Common myeloid progenitor, CD34-positive (primary cell): ENCODE measurements around the gene PLXNB2.
A peak's percentile ranks its signal among the peaks of the same experiment; 100 is the strongest.

ENCODE experiments used
- CTCF ChIA-PET: fragments of 350-600 bp; sonication (Branson Sonifier 250); formaldehyde crosslinking; loops from one replicate; lab custom pipeline; 2021; ENCODE audit warnings: antibody characterized with exemption; lab: Charles Lee
- POLR2A ChIA-PET: fragments of 350-600 bp; sonication (Branson Sonifier 250); formaldehyde crosslinking; loops from one replicate; lab custom pipeline; 2021; ENCODE audit warnings: antibody characterized with exemption; lab: Charles Lee
- DNase-seq, 3 donors: peaks; one replicate each; pipeline versions ENCODE4 v3.0.0 to v3.0.0-alpha.2; 2013
- H3K27ac ChIP-seq, 2 experiments: 1 replicate in 1 of 2; 2 replicates in 1 of 2; pipeline ENCODE4 v1.7.0; 2013; ENCODE audit warnings: inconsistent platforms in 2 of 2, low read length in 2 of 2, mild to moderate bottlenecking in 2 of 2, low read depth in 1 of 2, moderate library complexity in 1 of 2; ENCODE audit not compliant: severe bottlenecking in 2 of 2, insufficient read depth in 1 of 2, poor library complexity in 1 of 2
- H3K27me3 ChIP-seq, 5 experiments: replicated peaks in 2 of 5; 1 replicate in 3 of 5; 2 replicates in 2 of 5; pipeline versions ENCODE4 v1.6.1 to v1.7.0; 2013; ENCODE audit warnings: low read length in 4 of 5, mild to moderate bottlenecking in 2 of 5, moderate library complexity in 2 of 5, inconsistent platforms in 1 of 5; ENCODE audit not compliant: insufficient read depth in 5 of 5, control insufficient read depth in 4 of 5
- H3K36me3 ChIP-seq, 4 experiments: 1 replicate in 2 of 4; 2 replicates in 2 of 4; pipeline versions ENCODE4 v1.6.1 to v1.7.0; 2013; ENCODE audit warnings: low read length in 3 of 4, control low read depth in 1 of 4, mild to moderate bottlenecking in 1 of 4; ENCODE audit not compliant: control insufficient read depth in 4 of 4, insufficient read depth in 4 of 4
- H3K4me1 ChIP-seq, 4 experiments: 1 replicate in 3 of 4; 2 replicates in 1 of 4; pipeline versions ENCODE4 v1.6.1 to v1.7.1; 2013; ENCODE audit warnings: low read length in 3 of 4, mild to moderate bottlenecking in 3 of 4, control low read depth in 1 of 4, inconsistent platforms in 1 of 4, moderate library complexity in 1 of 4; ENCODE audit not compliant: control insufficient read depth in 4 of 4, insufficient read depth in 4 of 4; ENCODE audit errors: control extremely low read depth in 1 of 4
- H3K4me3 ChIP-seq, 7 experiments: 1 replicate in 4 of 7; 2 replicates in 3 of 7; pipeline versions ENCODE4 v1.5.1 to v1.7.0; 2013; ENCODE audit warnings: mild to moderate bottlenecking in 7 of 7, low read length in 6 of 7, moderate library complexity in 6 of 7, inconsistent platforms in 2 of 7, low read depth in 2 of 7, control low read depth in 1 of 7; ENCODE audit not compliant: insufficient read depth in 4 of 7, control insufficient read depth in 1 of 7; ENCODE audit errors: extremely low read depth in 1 of 7
- H3K9me3 ChIP-seq, 5 experiments: 1 replicate in 4 of 5; 2 replicates in 1 of 5; pipeline versions ENCODE4 v1.6.1 to v1.7.1; 2013; ENCODE audit warnings: low read length in 4 of 5, mild to moderate bottlenecking in 2 of 5, inconsistent platforms in 1 of 5, low read depth in 1 of 5, moderate library complexity in 1 of 5; ENCODE audit not compliant: control insufficient read depth in 4 of 5, insufficient read depth in 2 of 5; ENCODE audit errors: control extremely low read depth in 1 of 5
- WGBS: methylation state at CpG from one replicate; pipeline ENCODE4 v1.1.5; 2013; ENCODE audit not compliant: insufficient coverage; 5-methylcytosine and 5-hydroxymethylcytosine counted together

PLXNB2 gene

DNA sequence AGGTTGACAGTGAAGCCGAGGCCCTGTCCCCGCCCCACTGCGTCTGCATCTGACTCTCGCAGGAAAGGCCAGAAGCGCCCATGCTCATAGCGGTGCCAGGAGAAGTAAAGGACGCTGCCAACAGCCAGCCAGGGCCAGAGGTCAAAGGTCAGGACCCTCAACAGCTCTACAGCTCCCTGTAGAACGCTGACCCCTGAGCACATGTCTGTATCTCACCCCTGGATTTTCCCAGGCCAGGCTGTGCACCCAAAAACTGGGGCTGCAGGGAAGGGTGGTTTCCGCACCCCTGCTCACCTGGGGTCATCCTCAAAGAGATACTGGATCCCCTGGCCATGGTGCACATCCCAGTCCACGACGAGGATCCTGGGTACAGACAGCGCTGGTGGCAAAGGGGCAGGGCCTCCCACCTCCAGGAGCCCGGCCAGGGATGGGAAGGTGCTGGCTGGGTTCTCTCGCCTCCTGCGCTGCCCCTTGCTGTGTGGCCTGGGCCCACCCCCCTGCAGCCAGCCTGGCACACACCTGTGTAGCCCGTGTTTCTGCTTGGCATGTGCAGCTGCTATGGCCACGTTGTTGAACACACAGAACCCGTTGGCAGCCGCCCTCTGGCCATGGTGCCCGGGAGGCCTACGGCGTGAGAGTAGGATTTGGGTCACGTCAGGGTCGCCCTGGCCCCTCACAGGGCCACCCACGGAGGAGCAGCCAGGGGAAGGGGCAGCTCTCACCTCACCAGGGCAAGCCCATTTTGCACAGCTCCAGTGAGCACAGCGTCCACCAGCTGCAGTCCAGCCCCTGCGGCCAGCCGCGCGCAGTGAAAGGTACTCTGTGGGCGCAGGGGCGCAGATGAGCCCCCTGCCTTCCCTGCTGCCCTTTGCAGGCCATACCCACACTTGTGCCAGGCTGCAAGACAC lies 57.9 kb downstream of the PLXNB2 start:
- H3K9me3 ChIP-seq = no peaks in the 10 kb centered on the region
- H3K27ac ChIP-seq = peak overlapping the region in 1 of 2 experiments; percentile 49
- 96% methylated on average over 29 of the region's 32 CpGs for WGBS
- no peak for DNase-seq
- ChIA-PET CTCF (interaction anchor here (1.2 to 4.0 kb wide), 6 partner anchors 8 to 92 kb away, joined by 3 to 31 read pairs (median 14); no protein-coding TSS in a partner anchor), POLR2A (no interaction called here)
- no peaks in the 10 kb centered on the region for H3K27me3 ChIP-seq
- peaks cover 0 to 43% (median 36%) of the 10 kb centered on the region in 4 experiments for H3K4me1 ChIP-seq
- peak overlapping the region in 5 of 7 experiments; percentile 71 to 90 (median 82) for H3K4me3 ChIP-seq
- peaks cover 0 to 36% (median 28%) of the 10 kb centered on the region in 4 experiments for H3K36me3 ChIP-seq

GRCh38 chr22:50248196-50249081 lies 59.0 kb downstream of the PLXNB2 start:
- no peak overlapping the region for H3K4me3 ChIP-seq
- H3K9me3 ChIP-seq = no peaks in the 10 kb centered on the region
- H3K27me3 ChIP-seq = no peaks in the 10 kb centered on the region
- ChIA-PET CTCF (interaction anchor here (1.2 kb wide), 1 partner anchor 11 kb away, joined by 3 read pairs; no protein-coding TSS in a partner anchor), POLR2A (no interaction called here)
- WGBS = 98% methylated on average over 18 of the region's 29 CpGs
- DNase-seq = no peak
- peaks cover 0 to 54% (median 46%) of the 10 kb centered on the region in 4 experiments for H3K4me1 ChIP-seq
- H3K27ac ChIP-seq = no peak overlapping the region
- H3K36me3 ChIP-seq = peaks cover 0 to 36% (median 23%) of the 10 kb centered on the region in 4 experiments

DNA sequence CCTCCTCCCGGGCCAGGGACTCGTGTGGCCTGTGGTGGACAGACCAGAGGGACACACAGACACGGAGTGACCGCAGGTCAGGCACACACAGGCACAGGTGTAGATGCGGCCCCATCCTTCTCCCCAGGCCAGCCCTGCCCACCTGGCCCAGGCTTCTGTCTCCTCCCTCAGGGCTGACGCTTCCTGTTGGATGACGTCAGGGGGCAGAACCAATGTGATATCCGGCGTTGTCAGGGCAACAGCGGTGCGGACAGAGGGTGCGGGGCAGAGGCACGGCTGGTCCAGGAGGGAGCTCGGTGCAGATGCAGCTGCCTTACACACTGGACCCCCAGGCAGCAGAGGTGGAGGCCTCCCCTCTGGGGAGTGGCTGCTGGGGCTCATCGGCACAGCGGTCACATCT lies 59.7 kb downstream of the PLXNB2 start:
- 79% methylated on average over 15 of the region's 16 CpGs for WGBS
- DNase-seq = peak in 2 of 3 donors; percentile 41 to 49
- H3K36me3 ChIP-seq = peaks cover 0 to 31% (median 23%) of the 10 kb centered on the region in 4 experiments
- no peak overlapping the region for H3K4me3 ChIP-seq
- POLR2A ChIA-PET = interaction anchor here (0.6 kb wide), 1 partner anchor 24 kb away, joined by 5 read pairs; no protein-coding TSS in a partner anchor
- CTCF ChIA-PET = no interaction called here
- H3K4me1 ChIP-seq = peaks cover 0 to 60% (median 52%) of the 10 kb centered on the region in 4 experiments
- no peak overlapping the region for H3K27ac ChIP-seq
- no peaks in the 10 kb centered on the region for H3K9me3 ChIP-seq
- H3K27me3 ChIP-seq = no peaks in the 10 kb centered on the region

- Histone ChIP-seq H3K9me3 (no peaks in the 10 kb centered on the region), H3K27me3 (no peaks in the 10 kb centered on the region), H3K4me3 (peak overlapping the region in 1 of 7 experiments; percentile 99), H3K36me3 (peaks cover 0 to 28% (median 23%) of the 10 kb centered on the region in 4 experiments), H3K27ac (peak overlapping the region in 1 of 2 experiments; percentile 95), H3K4me1 (peaks cover 4 to 66% (median 56%) of the 10 kb centered on the region in 4 experiments)
- ChIA-PET POLR2A (interaction anchor here (0.7 kb wide), 1 partner anchor 287 kb away, joined by 4 read pairs; no protein-coding TSS in a partner anchor), CTCF (interaction anchor here (0.6 to 1.3 kb wide), 2 partner anchors 95 to 374 kb away, joined by 3 to 5 read pairs; no protein-coding TSS in a partner anchor)
- WGBS = 94% methylated on average over 16 of the region's 20 CpGs
- DNase-seq = peak in 1 of 3 donors; percentile 22
Measured at GRCh38 chr22:50246242-50247175, 60.9 kb downstream of the PLXNB2 start.

DNA sequence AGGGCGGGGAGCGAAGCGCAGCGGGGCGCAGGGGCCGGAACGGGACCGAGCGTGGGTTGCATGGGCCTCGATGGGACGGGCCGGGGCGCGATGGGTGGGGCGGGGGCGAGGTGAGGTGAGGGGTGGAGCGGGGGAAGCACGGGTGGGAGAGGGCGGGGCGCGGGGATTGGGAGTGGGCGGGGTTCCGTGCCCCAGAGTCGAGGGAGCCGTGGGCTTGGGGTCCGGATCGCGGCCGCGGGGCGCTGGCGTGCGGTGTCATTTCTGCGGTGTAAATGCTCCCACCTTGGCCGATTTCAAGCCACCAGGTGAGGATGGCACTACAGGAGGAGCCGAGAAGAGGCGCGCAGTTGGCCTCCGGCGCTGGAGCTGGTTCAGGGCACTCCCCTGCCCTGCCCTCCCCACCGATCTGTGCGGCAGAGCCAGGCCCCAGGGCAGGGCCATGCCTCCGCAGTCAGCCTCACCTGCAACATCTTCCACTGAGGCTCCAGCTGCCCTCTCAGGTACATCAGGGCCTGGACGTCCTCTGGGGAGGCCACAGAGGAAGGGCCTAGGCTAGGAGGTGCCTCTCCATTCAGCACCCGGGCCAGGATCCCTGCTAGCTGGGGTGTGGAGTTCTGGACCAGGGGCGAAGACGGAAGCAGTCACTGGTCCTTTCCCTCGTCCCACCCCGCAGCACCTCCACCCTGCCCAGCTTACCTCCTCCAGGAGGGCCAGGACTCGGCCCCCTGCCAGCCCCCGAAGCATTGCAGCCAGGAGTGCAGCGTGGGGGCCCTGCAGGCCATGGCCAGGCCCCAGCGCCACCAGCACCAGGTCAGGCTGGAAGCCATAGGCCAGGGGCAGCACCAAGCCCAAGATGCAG lies 62.0 kb downstream of the PLXNB2 start:
- ChIA-PET POLR2A (no interaction called here), CTCF (interaction anchor here (0.6 to 1.3 kb wide), 2 partner anchors 96 to 375 kb away, joined by 3 to 5 read pairs; no protein-coding TSS in a partner anchor)
- no peak for DNase-seq
- peaks cover 0 to 28% (median 24%) of the 10 kb centered on the region in 4 experiments for H3K36me3 ChIP-seq
- 28% methylated on average over 26 of the region's 53 CpGs for WGBS
- no peaks in the 10 kb centered on the region for H3K27me3 ChIP-seq
- H3K9me3 ChIP-seq = no peaks in the 10 kb centered on the region
- peak overlapping the region; percentile 85 to 100 (median 97) for H3K4me3 ChIP-seq
- peak overlapping the region; percentile 91 to 95 for H3K27ac ChIP-seq
- peaks cover 4 to 62% (median 52%) of the 10 kb centered on the region in 4 experiments for H3K4me1 ChIP-seq
